ENCODE data around the gene WWOX. TPM values are rescaled to one million over a fixed set of nuclear protein-coding genes. Genes with fewer than 3 reads are reported as not detected.

The WWOX gene
- total RNA-seq, 3 donors from 2014 or later (not counting 1 experiment from before 2014, with no cell fraction given), result 21.0 to 29.8 (median 27.0) TPM

GRCh38 chr16:78483124-78483992 is 383.9 kb downstream of the WWOX start:
- Histone ChIP-seq H3K9me3 (ENCODE audit: control insufficient read depth, insufficient read depth, low read length) (no peaks in the 10 kb centered on the region), H3K4me1 (ENCODE audit: control insufficient read depth, insufficient read depth, low read length) (no peaks in the 10 kb centered on the region), H3K36me3 (ENCODE audit: control insufficient read depth, insufficient read depth, low read length) (no peaks in the 10 kb centered on the region), H3K4me3 (ENCODE audit: low read length) (no peak overlapping the region), H3K27me3 (ENCODE audit: control insufficient read depth, insufficient read depth, low read length) (no peaks in the 10 kb centered on the region), H3K27ac (ENCODE audit: low read length) (no peak overlapping the region)
- DNase-seq (no peak), ATAC-seq (no peak)
- no peak overlapping the region for H3K4me3 Mint-ChIP-seq
- H3K36me3 Mint-ChIP-seq, result no peaks in the 10 kb centered on the region
- H3K27ac Mint-ChIP-seq, result no peak overlapping the region
- WGBS (ENCODE audit: insufficient coverage), result 86% methylated on average over 11 of the region's 13 CpGs
- TF ChIP-seq CTCF (IDR thresholded peaks at IDR 0.05), result no peak
- H3K9me3 Mint-ChIP-seq, result no peaks in the 10 kb centered on the region
- peaks cover 0 to 3% of the 10 kb centered on the region in 2 donors for H3K4me1 Mint-ChIP-seq
- intact Hi-C loops (cut with micrococcal nuclease), result no loop called here
- no peaks in the 10 kb centered on the region for H3K27me3 Mint-ChIP-seq (ENCODE audit: low read depth in 2 of 2)

GRCh38 chr16:78484509-78485058 is 385.1 kb downstream of the WWOX start:
- intact Hi-C loops (cut with micrococcal nuclease), result no loop called here
- Histone ChIP-seq H3K4me3 (ENCODE audit: low read length) (no peak overlapping the region), H3K36me3 (ENCODE audit: control insufficient read depth, insufficient read depth, low read length) (no peaks in the 10 kb centered on the region), H3K9me3 (ENCODE audit: control insufficient read depth, insufficient read depth, low read length) (no peaks in the 10 kb centered on the region), H3K4me1 (ENCODE audit: control insufficient read depth, insufficient read depth, low read length) (no peaks in the 10 kb centered on the region), H3K27me3 (ENCODE audit: control insufficient read depth, insufficient read depth, low read length) (no peaks in the 10 kb centered on the region), H3K27ac (ENCODE audit: low read length) (no peak overlapping the region)
- WGBS (ENCODE audit: insufficient coverage), result 95% methylated on average over 5 of the region's 9 CpGs
- no peak for ATAC-seq
- H3K4me3 Mint-ChIP-seq, result no peak overlapping the region
- H3K9me3 Mint-ChIP-seq, result no peaks in the 10 kb centered on the region
- no peaks in the 10 kb centered on the region for H3K36me3 Mint-ChIP-seq
- no peaks in the 10 kb centered on the region for H3K27me3 Mint-ChIP-seq (ENCODE audit: low read depth in 2 of 2)
- no peak for TF ChIP-seq CTCF (IDR thresholded peaks at IDR 0.05)
- no peak overlapping the region for H3K27ac Mint-ChIP-seq
- H3K4me1 Mint-ChIP-seq, result no peaks in the 10 kb centered on the region
- DNase-seq, result no peak

- H3K9me3 Mint-ChIP-seq, result no peaks in the 10 kb centered on the region
- WGBS (ENCODE audit: insufficient coverage), result 89% methylated on average over 11 of the region's 15 CpGs
- H3K27me3 Mint-ChIP-seq (ENCODE audit: low read depth in 2 of 2), result no peaks in the 10 kb centered on the region
- H3K27me3 ChIP-seq (ENCODE audit: control insufficient read depth, insufficient read depth, low read length), result no peaks in the 10 kb centered on the region
- H3K27ac Mint-ChIP-seq, result no peak overlapping the region
- H3K36me3 Mint-ChIP-seq, result no peaks in the 10 kb centered on the region
- no peak overlapping the region for H3K4me3 Mint-ChIP-seq
- DNase-seq (no peak), ATAC-seq (no peak)
- TF ChIP-seq CTCF (IDR thresholded peaks at IDR 0.05), result no peak
- no peaks in the 10 kb centered on the region for H3K36me3 ChIP-seq (ENCODE audit: control insufficient read depth, insufficient read depth, low read length)
- H3K4me1 Mint-ChIP-seq, result no peaks in the 10 kb centered on the region
- H3K4me3 ChIP-seq (ENCODE audit: low read length), result no peak overlapping the region
- H3K9me3 ChIP-seq (ENCODE audit: control insufficient read depth, insufficient read depth, low read length), result no peaks in the 10 kb centered on the region
- no peaks in the 10 kb centered on the region for H3K4me1 ChIP-seq (ENCODE audit: control insufficient read depth, insufficient read depth, low read length)
- no peak overlapping the region for H3K27ac ChIP-seq (ENCODE audit: low read length)
- intact Hi-C loops (cut with micrococcal nuclease), result no loop called here
Measured at GRCh38 chr16:78485188-78485916, 385.9 kb downstream of the WWOX start.

Measured in natural killer cell (primary cell).